Nephron (organoid): ENCODE results near the gene CRYAA.
A peak's percentile ranks its signal among the peaks of the same experiment; 100 is the strongest.

Source experiments
- H3K27ac Mint-ChIP-seq, 3 experiments: 2 replicates each; pipeline ENCODE4 v1.8.0; 2020; ENCODE audit warnings: mixed read lengths in 3 of 3, mild to moderate bottlenecking in 2 of 3, moderate library complexity in 1 of 3
- H3K27me3 Mint-ChIP-seq: 2 replicates; pipeline ENCODE4 v1.8.0; 2021; ENCODE audit warnings: low read depth, mild to moderate bottlenecking, moderate library complexity, mixed read lengths
- H3K36me3 Mint-ChIP-seq: 2 replicates; pipeline ENCODE4 v1.8.0; 2020; ENCODE audit warnings: low read depth, mixed read lengths
- H3K4me1 Mint-ChIP-seq: 2 replicates; pipeline ENCODE4 v1.8.0; 2020; ENCODE audit warnings: mixed read lengths
- H3K4me3 Mint-ChIP-seq, 3 experiments: 2 replicates each; pipeline ENCODE4 v1.8.0; 2020; ENCODE audit warnings: mild to moderate bottlenecking in 3 of 3, mixed read lengths in 3 of 3, moderate library complexity in 2 of 3
- H3K9me3 Mint-ChIP-seq: 2 replicates; pipeline ENCODE4 v1.8.0; 2020; ENCODE audit warnings: mixed read lengths
- CTCF ChIP-seq, 3 experiments: fragments of 200-600 bp; sonication (generic); IDR thresholded peaks; one replicate each; pipeline ENCODE4 v1.5.0; 2021; ENCODE audit warnings: antibody characterized with exemption in 3 of 3; ENCODE audit not compliant: unreplicated experiment in 3 of 3

Gene CRYAA

GRCh38 chr21:43194303-43195120 lies 25.7 kb downstream of the CRYAA start:
- peaks cover 33% of the 10 kb centered on the region for H3K4me1 Mint-ChIP-seq
- H3K36me3 Mint-ChIP-seq, result peaks cover 3% of the 10 kb centered on the region
- peak overlapping the region; percentile 48 to 81 (median 79) for H3K27ac Mint-ChIP-seq
- TF ChIP-seq CTCF (IDR thresholded peaks at IDR 0.05; ENCODE audit: unreplicated experiment in 3 of 3), result no peak
- H3K9me3 Mint-ChIP-seq, result peaks cover 19% of the 10 kb centered on the region
- peaks cover 44% of the 10 kb centered on the region for H3K27me3 Mint-ChIP-seq
- peak overlapping the region in 1 of 3 experiments; percentile 13 for H3K4me3 Mint-ChIP-seq

- H3K27me3 Mint-ChIP-seq, result peaks cover 41% of the 10 kb centered on the region
- peak overlapping the region; percentile 48 to 54 (median 52) for H3K27ac Mint-ChIP-seq
- peaks cover 24% of the 10 kb centered on the region for H3K9me3 Mint-ChIP-seq
- peaks cover 33% of the 10 kb centered on the region for H3K4me1 Mint-ChIP-seq
- H3K36me3 Mint-ChIP-seq, result peaks cover 3% of the 10 kb centered on the region
- peak overlapping the region in 1 of 3 experiments; percentile 10 for H3K4me3 Mint-ChIP-seq
- no peak for TF ChIP-seq CTCF (IDR thresholded peaks at IDR 0.05; ENCODE audit: unreplicated experiment in 3 of 3)
These were observed 26.6 kb downstream of the CRYAA start for GRCh38 chr21:43195121-43196021.

DNA sequence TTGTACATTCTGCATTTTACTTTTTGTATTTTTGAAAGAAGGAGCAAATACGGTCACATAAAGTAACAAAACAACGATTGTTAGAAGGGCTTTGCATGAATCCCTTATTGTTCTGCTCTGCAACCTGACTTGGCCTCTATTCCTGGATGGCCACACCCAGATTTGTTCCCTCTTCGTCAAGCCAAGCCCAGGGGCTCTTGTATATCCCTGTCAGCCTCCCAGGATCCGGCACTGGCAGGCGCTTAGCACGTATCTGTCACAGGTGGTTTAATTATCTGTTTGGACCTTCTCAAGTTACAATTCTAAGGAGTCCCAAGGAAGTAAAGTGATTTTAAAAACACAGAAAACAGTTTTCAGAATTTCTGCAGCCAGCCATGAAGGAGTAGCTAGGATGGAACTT lies 28.0 kb downstream of the CRYAA start:
- Mint-ChIP-seq H3K4me3 (no peak overlapping the region), H3K36me3 (peaks cover 5% of the 10 kb centered on the region), H3K4me1 (peaks cover 33% of the 10 kb centered on the region), H3K9me3 (peaks cover 35% of the 10 kb centered on the region), H3K27ac (peak overlapping the region in 1 of 3 experiments; percentile 51), H3K27me3 (peaks cover 32% of the 10 kb centered on the region)
- no peak for TF ChIP-seq CTCF (IDR thresholded peaks at IDR 0.05; ENCODE audit: unreplicated experiment in 3 of 3)

- no peak overlapping the region for H3K27ac Mint-ChIP-seq
- peaks cover 43% of the 10 kb centered on the region for H3K9me3 Mint-ChIP-seq
- peaks cover 24% of the 10 kb centered on the region for H3K27me3 Mint-ChIP-seq
- TF ChIP-seq CTCF (IDR thresholded peaks at IDR 0.05; ENCODE audit: unreplicated experiment in 3 of 3), result no peak
- H3K36me3 Mint-ChIP-seq, result peaks cover 8% of the 10 kb centered on the region
- H3K4me1 Mint-ChIP-seq, result peaks cover 33% of the 10 kb centered on the region
- no peak overlapping the region for H3K4me3 Mint-ChIP-seq
These were observed 29.6 kb downstream of the CRYAA start for GRCh38 chr21:43198376-43198775.

DNA sequence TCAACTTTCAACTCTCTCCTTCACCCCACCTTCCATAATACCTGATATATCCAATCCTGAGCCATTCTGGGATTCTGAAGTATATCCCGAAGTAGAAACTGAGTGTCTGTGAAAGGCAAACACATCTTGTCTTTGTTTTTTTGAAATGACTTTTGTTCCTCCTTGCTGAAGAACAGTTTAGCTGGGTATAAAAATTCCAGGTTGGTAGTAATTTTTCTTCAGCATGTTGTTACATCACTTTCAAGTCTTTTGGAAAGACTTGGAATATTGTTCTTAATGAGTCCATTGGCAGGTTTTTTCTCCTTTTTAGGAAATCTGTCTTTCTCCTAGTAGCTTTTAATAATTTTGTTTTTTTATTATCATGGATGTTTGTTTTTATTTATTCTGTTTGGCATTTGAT lies 32.7 kb downstream of the CRYAA start:
- no peak overlapping the region for H3K4me3 Mint-ChIP-seq
- H3K36me3 Mint-ChIP-seq, result peaks cover 8% of the 10 kb centered on the region
- TF ChIP-seq CTCF (IDR thresholded peaks at IDR 0.05; ENCODE audit: unreplicated experiment in 3 of 3), result no peak
- peaks cover 10% of the 10 kb centered on the region for H3K4me1 Mint-ChIP-seq
- H3K9me3 Mint-ChIP-seq, result peaks cover 43% of the 10 kb centered on the region
- H3K27ac Mint-ChIP-seq, result no peak overlapping the region
- H3K27me3 Mint-ChIP-seq, result peaks cover 24% of the 10 kb centered on the region
